ENCODE results near the gene NUPR1. TPM values are rescaled to one million over a fixed set of nuclear protein-coding genes. Genes with fewer than 3 reads are reported as not detected.
"Not testable (repeated sequence)": the region's sequence is repeated elsewhere in the genome, so short reads cannot be mapped to it uniquely, and the experiment has no call there.

The NUPR1 gene
- polyA plus RNA-seq, 1 donor: 5.8 TPM

DNA sequence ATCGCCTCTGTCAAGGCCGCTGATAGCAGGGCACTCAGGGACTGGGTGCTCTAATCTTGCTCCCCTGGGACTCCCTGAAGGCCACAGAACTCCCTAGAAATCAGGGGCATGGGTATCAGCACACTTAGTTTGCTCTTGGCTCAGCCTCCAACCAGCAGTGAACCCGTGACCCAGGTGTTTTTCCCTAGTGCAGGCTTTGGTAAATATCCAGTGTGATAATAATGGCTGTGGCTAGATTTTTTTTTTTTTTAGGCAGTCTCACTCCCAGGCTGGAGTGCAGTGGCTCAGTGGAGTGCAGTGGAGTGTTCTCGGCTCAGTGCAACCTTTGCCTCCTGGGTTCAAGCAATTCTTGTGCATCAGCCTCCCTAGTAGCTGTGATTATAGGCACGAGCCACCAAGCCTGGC, 10.3 kb downstream of the NUPR1 start:
- no peak for DNase-seq

DNA sequence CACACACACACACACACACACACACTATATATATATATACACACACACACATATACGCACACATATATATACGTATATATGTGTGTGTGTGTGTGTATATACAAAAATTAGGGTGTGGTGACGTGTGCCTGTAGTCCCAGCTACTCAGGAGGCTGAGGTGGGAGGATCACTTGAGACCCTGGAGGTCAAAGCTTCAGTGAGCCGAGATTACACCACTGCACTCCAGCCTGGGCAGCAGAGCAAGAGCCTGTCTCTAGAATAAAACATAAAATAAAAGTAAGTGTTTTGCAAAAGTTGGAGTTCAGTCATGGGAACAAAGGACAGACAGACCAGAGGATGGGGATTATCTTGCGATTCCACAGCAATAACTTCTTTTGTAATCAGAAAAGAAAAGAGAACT, 10.8 kb downstream of the NUPR1 start:
- no peak for DNase-seq

DNA sequence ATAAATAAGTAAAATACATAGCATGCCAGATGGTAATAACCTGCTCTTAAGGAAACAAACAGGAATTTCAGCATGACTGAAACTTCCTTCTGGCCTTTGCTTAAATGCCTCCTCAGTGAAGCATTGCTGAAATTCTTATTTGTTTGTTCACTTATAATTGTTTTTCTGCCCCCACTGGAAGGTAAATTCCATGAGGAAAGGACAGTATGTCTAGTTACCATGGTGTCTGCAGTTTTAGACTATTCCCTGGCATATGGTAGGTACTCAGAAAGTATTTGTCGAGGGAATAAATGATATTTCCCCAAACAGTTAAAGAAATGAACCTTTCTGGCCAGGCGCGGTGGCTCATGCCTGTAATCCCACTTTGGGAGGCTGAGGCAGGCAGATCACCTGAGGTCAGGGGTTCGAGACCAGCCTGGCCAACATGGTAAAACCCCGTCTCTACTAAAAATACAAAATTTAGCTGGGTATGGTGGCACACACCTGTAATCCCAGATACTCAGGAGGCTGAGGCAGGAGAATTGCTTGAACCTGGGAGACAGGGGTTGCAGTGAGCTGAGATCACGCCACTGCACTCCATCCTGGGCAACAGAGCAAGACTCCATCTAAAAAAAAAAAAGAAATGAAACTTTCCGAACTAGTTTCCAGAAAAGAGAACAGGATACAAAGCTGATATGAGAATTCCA, 11.5 kb downstream of the NUPR1 start:
- DNase-seq: not testable (repeated sequence)

DNA sequence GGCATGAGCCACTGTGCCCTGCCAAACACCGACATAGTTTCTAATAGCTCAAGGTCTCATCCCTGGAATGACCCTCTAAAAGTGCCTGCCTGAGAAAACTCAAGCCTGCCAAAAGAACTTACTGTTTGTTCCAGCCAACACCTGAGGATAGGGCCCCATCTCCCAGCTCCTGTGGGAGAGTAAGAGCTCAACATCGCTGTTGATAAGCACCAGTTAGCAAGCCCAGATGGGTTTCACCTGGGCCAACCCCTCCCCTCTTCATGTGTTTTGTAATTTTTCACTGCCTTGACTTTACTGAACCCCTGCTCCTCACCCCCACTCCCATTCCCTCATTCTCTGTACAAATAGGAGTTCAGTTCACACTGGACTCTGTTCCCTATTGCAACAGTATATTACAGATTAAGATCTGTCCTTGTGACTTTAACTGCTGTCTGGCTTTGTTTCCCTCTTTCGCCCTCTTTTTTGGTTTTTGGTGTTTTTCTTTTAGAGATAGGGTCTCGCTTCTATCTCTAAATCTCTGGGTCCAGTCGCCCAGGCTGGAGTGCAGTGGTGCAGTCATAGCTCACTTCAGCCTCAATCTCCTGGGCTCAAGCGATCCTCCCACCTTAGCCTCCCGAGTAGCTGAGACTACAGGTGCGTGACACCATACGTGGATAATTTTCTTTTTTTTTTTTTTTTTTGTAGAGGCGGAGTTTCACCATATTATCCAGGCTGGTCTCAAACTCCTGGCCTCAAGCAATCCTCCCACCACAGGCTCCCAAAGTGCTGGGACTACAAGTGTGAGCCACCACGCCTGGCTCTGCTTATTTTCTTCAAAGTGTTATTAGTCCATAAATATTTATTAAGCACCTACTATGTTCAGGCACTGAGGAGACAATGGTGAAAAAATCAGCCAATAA, 12.3 kb downstream of the NUPR1 start:
- DNase-seq: no peak

DNA sequence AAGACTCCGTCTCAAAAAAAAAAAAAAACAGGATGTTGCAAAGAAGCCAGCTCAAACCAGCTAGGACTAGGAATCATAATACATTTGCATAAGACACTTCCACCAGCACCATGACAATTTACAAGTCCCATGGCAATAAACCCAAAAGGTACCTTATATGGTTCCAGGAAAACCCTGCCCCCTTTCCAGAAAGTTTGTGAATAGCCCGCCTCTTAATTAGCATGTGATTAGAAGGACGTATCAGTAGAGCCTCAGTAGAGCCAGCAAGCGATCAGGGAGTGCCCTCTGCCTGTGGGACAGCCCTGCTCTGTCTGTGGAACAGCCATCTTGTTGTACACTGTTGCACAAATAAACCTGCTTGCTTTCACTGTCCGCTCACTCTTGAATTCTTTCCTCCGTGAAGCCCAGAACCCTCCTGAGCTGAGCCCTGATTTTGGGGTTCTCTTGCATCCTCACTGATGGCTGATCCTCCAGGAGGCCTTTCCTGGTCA, 14.0 kb downstream of the NUPR1 start:
- no peak for DNase-seq

DNA sequence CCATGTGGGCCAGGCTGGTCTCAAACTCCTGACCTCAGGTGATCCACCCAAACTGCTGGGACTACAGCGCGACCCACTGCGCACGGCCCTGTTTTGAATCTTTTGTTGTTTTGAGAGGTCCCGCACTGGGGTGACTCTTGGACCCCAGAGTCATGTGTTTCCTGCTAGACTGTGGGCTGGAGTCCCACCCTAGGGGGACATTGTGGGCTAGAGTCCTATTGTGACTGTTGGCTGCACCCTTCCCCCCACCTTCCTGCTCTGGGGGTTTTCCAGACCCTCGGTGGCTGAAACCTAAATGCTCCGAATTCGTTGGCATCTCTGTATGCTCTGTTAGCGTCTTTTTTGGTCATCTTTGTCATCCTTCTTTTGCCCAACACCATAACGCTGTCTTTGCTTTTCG, 16.0 kb downstream of the NUPR1 start:
- DNase-seq: no peak

DNA sequence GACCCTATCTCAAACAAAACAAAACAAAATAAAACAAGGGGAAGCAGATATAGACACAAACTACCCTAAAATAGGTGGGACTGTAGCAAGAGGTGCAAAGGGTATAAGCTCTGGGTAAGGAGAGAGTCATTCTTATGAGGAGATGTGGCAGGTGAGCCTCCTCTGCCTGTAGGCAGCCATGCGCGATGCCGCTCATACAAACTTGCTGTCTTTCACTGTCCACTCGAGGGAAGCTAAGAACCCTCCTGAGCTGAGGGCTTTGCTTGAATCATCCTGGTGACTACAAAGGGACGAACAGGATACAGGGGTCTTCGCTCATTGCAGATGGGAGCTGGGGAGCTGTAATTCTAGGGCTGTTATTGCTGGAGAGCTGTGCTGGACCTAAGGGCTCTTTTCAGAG, 17.3 kb downstream of the NUPR1 start:
- no peak for DNase-seq

DNA sequence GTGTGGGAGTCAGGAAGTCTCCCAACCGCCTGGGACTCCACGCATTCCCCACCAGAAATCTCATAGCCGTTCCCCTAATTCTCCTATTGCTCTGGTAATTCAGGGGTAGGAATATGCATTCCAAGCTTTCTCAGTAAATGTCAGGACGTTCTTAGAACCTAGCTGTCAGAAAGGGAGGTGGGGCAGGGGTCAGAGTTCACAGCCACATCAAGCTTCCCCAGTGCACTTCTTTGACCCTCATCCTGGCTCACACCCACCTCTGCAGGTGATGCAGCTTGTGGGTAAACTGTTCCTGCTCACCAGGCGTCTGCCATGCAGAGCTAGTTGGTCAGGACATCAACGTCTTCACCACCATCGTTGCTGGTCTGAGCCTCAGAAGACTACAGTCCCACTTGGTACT, 18.1 kb downstream of the NUPR1 start:
- DNase-seq: no peak

DNA sequence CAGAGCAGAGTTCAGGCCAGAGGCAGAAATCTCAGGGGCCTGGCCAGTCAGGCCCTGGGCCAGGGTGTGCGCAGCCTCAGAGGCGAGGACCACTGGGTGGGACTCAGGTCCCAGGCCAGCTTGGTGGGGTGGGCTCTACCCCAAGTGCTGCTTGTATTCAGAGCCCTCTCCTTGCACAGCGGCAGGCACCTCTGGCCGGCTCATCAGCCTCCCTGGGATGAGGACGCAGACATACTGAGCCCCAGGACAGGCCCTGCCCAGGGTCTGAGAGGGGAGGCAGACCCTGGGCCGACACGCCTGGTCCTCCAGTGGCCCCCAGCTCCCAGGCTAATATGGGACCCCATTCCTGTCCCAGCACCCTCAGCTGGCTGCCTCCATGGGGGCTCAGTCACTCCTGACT, 24.5 kb downstream of the NUPR1 start:
- no peak for DNase-seq

DNA sequence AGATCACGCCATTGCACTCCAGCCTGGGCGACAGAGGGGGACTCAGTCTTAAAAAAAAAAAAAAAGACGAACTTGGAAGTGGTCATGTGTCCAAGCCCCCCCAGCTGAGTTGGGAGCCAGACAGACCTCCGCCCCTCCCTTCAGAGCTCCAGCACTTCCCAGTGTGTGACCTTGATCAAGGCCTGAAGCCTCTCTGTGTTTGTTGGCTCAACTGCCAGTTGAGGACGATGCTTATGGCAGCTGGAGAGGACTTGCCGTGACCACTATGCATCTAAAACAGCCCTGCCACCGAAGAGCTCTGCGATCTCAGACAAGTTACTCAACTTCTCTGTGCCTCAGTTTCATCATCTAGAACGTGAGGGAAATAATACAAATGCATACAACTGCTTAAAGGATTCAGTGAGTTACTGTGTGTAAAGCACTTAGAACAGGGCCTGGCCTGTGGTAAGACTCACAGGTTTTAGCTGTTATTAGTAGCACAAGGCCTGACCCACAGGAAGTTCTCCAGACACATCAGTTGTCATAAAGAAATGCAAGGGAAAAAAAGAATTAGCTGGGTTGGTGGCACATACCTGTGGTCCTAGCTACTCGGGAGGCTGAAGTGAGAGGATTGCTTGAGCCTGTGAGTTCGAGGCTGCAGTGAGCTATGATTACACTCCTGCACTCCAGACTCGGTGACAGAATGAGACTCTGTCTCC, 25.1 kb downstream of the NUPR1 start:
- no peak for DNase-seq

DNA sequence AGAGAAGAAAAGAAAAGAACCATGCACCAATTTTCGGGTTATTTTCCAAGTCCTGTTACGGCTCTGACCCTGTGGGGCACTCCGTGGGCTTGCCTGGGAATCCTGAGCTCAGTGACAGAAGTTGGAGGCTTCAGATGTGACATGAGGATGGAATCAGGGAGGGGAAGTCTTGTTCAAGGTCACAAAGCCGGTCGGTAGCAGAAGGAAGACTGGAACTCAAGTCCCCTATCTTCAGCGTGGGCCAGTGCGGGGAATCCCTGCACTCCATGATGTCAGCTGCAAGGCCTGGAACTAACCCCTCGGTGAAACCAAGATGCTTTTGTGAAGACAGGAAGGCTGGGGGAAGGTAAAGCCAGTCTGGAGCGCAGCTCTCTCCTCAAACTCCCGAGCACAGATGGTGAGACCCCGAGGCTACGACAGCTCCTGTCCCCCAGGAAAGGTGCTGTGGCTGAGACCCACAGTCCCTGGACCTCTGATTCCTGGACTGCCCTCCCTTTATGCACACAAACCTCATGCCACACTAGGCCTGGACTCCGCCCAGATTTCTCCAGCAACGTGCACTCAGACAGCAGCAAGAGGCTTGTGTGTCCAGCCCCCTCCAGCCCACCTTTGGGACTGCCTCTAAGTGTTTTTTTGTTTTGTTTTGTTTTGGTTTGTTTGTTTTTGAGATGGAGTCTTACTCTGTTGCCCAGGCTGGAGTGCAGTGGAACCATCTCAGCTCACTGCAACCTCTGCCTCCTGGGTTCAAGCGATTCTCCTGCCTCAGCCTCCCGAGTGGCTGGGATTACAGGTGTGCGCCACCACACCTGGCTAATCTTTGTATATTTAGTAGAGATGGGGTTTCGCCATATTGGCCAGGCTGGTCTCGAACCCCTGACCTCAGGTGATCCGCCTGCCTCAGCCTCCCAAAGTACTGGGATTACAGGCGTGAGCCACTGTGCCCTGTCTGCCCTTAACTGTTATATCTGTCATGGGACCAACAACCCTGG, 26.7 kb downstream of the NUPR1 start:
- no peak for DNase-seq

DNA sequence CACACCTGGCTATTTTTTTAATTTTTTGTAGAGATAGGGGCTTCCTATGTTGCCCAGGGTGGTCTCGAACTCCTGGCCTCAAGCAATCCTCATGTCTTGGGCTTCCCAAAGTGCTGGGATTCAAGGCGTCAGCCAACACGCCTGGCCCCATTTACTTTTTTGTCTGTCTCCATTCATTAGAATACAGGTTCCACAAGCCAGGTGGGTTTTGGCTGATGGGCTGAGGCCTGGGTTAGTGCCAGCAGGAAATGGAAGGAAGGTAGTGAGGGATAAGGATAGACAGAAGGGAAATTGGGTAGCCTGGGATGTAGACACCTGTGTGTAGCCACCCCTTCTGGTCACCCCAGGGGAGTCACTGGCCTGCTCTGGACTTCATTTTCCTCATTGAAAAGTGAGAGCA, 27.7 kb downstream of the NUPR1 start:
- no peak for DNase-seq

DNA sequence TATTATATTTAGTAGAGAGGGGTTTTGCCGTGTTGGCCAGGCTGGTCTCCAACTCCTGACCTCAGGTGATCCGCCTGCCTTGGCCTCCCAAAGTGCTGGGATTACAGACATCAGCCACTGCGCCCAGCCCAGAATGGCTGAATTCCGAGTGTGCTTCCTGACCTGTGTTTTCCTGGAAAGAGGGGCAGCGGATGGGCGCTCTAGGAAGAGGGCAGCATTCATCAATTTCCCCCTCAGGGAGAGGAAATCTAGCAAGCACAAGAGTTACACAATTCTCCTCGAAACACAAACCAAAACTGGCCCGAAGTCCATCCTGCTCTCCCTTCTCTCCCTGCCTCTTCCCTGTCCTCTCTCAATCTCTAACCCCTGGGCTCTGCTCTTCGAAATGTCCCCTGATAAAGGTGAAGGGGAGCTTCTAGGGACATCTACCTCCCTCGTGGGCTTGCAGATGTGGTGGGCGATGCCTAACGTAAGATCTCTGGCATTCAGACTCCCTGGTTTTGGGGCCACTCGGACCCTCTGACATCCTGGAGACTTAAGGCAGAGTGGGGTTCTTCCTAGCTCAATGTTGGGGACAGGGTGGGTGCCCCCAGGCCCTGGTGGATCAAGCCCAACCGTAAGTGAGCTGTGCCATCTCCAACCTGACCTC, 33.2 kb downstream of the NUPR1 start:
- no peak for DNase-seq

DNA sequence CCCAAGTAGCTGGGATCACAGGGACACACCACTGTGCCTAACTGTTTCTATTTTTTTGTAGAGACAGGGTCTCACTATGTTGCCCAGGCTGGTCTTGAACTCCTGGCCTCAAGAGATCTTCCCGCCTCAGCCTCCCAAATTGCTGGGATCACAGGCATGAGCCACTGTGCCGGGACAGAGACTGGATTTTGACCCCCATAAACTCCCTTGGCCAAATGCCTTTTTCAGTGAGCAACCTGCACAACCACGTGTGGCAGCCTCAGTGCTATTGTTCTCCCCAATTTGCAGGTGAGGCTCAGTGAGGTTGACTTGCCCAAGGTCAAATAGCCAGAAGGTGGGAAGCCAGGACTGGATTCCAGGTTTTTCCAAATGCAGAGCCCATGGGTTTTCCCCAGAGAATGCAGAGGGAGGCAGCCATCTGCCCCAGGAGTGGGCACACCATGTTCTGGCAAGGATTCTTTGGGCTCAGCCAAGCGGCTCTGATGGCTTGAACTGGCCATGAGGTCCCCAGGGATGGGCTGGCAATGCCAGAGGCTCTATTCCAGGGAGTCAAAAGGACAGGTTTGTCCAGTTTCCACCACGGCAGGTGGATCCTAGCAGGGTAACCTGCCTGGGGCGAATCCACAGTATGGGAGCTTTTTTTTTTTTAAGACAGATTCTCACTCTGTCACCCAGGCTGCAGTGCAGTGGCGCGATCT, 33.9 kb downstream of the NUPR1 start:
- DNase-seq: no peak

DNA sequence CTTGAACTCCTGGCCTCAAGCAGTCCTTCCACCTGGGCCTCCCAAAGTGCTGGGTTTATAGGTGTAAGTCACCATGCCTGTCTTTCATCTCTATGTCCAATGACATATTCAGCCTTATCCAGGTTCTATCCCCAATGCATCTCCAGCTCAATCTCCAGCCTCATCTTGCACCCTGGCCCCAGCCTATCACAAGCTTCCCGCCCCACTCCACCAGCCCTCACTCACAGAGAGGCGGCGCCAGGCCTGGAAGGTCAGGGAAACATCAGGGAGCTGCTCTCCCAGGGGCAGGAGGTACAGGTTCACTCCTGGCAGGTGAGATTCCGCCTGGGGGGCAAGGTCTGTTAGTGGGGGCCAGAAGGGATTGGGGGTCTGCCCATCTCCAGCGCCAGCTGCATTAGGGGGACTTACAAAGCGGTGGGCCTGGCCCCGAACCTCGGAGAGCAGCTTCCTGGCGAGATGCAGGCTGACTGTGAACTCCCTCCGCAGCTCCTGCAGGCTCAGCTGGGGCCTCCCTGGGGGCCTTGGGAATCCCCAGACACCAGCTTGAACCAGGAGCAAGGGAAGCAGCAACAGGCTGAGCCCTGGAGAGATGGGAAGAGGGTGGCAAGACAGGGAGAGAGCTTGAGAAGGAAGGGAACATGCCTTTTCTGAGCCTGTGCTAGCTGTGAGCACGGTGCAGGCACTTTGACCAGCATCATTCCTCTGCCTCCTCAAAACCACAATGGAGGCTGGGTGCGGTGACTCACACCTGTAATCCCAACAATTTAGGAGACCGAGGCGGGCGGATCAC, 35.1 kb downstream of the NUPR1 start:
- DNase-seq: no peak

DNA sequence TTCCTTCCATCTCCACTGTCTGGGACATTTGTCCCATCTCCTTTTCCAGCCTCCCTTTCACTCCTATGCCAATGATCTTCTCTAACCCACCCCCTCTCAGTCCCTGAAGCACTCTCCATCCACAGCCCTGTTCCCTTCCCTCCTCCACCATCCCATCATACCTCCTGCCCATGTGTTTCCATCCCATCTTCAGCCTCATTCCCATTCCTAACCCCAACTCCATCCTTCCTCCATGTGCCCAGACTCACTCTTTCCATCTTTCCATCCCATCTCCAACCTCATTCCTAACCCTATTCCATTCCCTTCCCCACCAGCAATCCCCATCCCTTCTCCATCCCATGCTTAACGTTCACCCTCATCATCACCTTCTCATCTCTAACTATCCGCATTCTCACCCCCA, 36.5 kb downstream of the NUPR1 start:
- DNase-seq: no peak

DNA sequence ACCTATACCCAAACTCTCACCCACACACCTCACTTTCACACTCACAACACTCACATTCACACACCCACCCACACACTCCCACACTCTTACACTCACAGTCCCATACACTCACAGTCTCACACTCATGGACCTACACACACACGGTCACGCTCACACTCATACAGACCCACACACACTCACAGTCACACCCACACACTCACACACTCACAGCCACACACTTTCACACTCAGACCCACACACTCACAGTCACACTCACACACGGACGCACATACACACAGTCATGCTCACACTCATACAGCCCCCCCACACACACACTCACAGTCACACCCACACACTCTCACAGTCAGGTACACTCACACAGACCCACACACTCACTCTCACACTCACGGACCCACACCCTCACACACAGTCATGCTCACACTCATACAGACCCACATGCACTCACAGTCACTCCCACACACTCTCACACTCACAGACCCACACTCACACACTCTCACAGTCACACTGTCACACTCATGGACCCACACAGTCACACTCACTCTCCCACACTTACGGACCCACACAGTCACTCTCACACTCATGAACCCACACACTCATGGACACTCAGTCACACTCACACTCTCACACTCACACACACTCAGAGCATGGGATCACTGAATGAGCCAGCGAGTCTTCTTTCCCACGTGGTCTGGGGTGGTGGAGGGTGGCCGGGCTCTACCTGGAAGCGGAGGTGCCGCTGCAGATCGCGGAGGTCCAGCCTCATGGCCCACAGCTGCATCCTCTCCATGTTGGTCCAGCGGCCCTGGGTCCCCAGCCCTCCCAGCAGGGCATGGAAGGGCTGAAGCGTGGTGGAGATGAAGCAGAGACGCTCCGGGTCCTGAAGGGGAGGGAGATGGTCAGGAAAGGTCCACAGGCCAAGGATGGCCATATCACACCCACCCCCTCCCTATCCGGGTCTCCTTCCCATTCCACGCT, 37.2 kb downstream of the NUPR1 start:
- no peak for DNase-seq

DNA sequence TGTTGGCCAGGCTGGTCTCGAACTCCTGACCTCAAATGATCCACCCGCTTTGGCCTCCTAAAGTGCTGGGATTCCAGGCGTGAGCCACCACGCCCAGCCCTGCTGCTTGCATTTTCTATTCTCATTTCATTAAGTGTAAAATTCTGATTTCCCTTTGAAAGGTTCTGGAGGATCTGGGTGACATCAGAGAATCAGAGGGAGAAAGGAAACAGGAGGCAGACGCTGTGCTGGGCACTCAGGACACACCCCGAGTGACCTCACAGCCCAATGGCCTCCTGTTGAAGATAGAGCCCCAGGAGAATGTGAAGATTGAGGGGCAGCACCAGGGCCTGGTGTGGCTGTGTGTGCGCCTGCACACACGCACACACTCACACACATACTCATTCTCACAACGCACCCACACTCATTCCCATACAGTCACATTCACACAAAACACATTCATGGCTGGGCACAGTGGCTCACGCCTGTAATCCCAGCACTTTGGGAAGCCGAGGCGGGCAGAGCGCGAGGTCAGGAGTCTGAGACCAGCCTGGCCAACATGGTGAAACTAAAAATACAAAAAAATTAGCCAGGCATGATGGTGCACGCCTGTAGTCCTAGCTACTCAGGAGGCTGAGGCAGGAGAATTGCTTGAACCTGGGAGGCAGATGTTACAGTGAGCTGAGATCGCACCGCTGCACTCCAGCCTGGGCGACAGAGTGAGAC, 38.1 kb downstream of the NUPR1 start:
- DNase-seq: not testable (repeated sequence)
